ENCODE data around the gene PAX8. TPM values are rescaled to one million over a fixed set of nuclear protein-coding genes. Genes with fewer than 3 reads are reported as not detected.

Gene PAX8
- total and polyA plus RNA-seq, 2 of the 13 experiments (the other 11 are each of a cell fraction or from before 2014, with no cell fraction given): 1.5 to 8.8 TPM

- TF ChIP-seq ATF7 (IDR thresholded peaks at IDR 0.05) (no peak), ATF7 (CRISPR knock-in tag; IDR thresholded peaks at IDR 0.05) (no peak), ZNF280B (CRISPR knock-in tag; IDR thresholded peaks at IDR 0.05; ENCODE audit: borderline replicate concordance) (no peak), ZNF761 (CRISPR knock-in tag; conservative IDR thresholded peaks at IDR 0.05) (no peak), ATF3 (CRISPR knock-in tag; IDR thresholded peaks at IDR 0.05) (no peak), SSRP1 (CRISPR knock-in tag; IDR thresholded peaks at IDR 0.05) (no peak), MED1 (CRISPR knock-in tag; IDR thresholded peaks at IDR 0.05) (peak; percentile 36; the same call in 1 of the 2 replicates), ZNF609 (CRISPR knock-in tag; IDR thresholded peaks at IDR 0.05; ENCODE audit: borderline replicate concordance) (peak; percentile 19; the same call in 1 of the 2 replicates), KDM4B (CRISPR knock-in tag; IDR thresholded peaks at IDR 0.05) (no peak), ZBTB14 (CRISPR knock-in tag; IDR thresholded peaks at IDR 0.05) (no peak), AKAP8 (CRISPR knock-in tag; IDR thresholded peaks at IDR 0.05) (no peak), ZNF720 (CRISPR knock-in tag; IDR thresholded peaks at IDR 0.05) (no peak), KDM6A (CRISPR knock-in tag; IDR thresholded peaks at IDR 0.05; ENCODE audit: low read depth) (0 out of 2 replicates have a peak, but pooled peaks have one; percentile 36), PITX1 (CRISPR knock-in tag; IDR thresholded peaks at IDR 0.05) (no peak), RORA (CRISPR knock-in tag; IDR thresholded peaks at IDR 0.05) (no peak), NFIC (IDR thresholded peaks at IDR 0.05; ENCODE audit: low read length) (peak; percentile 39; the same call in 1 of the 2 replicates), ZNF770 (CRISPR knock-in tag; IDR thresholded peaks at IDR 0.05) (no peak), SAP130 (CRISPR knock-in tag; IDR thresholded peaks at IDR 0.05; ENCODE audit: low read depth) (peak; percentile 30; the same call in 1 of the 2 replicates)
- TF ChIP-seq, protein P1, sequence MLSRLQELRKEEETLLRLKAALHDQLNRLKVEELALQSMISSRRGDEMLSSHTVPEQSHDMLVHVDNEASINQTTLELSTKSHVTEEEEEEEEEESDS (CRISPR knock-in tag; IDR thresholded peaks at IDR 0.05; ENCODE audit: borderline replicate concordance): no peak
- TF ChIP-seq, protein P2, sequence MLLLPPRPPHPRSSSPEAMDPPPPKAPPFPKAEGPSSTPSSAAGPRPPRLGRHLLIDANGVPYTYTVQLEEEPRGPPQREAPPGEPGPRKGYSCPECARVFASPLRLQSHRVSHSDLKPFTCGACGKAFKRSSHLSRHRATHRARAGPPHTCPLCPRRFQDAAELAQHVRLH (CRISPR knock-in tag; IDR thresholded peaks at IDR 0.05; ENCODE audit: borderline replicate concordance, low read depth): peak; percentile 70; the same call in 1 of the 2 replicates
- TF ChIP-seq, protein P3, sequence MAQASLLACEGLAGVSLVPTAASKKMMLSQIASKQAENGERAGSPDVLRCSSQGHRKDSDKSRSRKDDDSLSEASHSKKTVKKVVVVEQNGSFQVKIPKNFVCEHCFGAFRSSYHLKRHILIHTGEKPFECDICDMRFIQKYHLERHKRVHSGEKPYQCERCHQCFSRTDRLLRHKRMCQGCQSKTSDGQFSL (CRISPR knock-in tag; IDR thresholded peaks at IDR 0.05): no peak
These were observed 112.5 kb downstream of the PAX8 start (continued) for GRCh38 chr2:113166187-113166645.
